Vagina (tissue), 2 donors: Measurements from ENCODE around the gene LDLRAD4. TPM values are rescaled to one million over a fixed set of nuclear protein-coding genes. Genes with fewer than 3 reads are reported as not detected.

ENCODE experiments used
- DNase-seq, 2 donors: peaks; one replicate each; pipeline ENCODE4 v3.0.0-alpha.2; 2017; ENCODE audit errors: extremely low spot score in 2 of 2
- H3K27ac ChIP-seq: fragments of 200-600 bp; sonication (generic); one replicate; pipeline ENCODE4 v1.5.1; 2019
- H3K27me3 ChIP-seq: fragments of 200-600 bp; sonication (generic); one replicate; pipeline ENCODE4 v1.5.1; 2019
- H3K36me3 ChIP-seq, 2 donors: fragments of 200-600 bp; sonication (generic); one replicate each; pipeline ENCODE4 v1.5.1; 2017 to 2019
- H3K4me1 ChIP-seq: fragments of 200-600 bp; sonication (generic); one replicate; pipeline ENCODE4 v1.5.1; 2019
- H3K4me3 ChIP-seq, 2 donors: fragments of 200-600 bp; sonication (generic); 1 replicate in 1 of 2; 2 replicates in 1 of 2; pipeline ENCODE4 v1.5.1; 2016 to 2019
- H3K9me3 ChIP-seq: fragments of 200-600 bp; sonication (generic); one replicate; pipeline ENCODE4 v1.5.1; 2019
- POLR2A ChIP-seq, 2 donors: fragments of 450-650 bp; IDR thresholded peaks; one replicate each; pipeline ENCODE4 v1.6.1; 2017; ENCODE audit warnings: antibody characterized with exemption in 2 of 2, mild to moderate bottlenecking in 2 of 2, moderate library complexity in 2 of 2
- POLR2AphosphoS5 ChIP-seq, 2 donors: sonication (generic); formaldehyde crosslinking; IDR thresholded peaks; one replicate each; pipeline ENCODE4 v1.9.0; 2017; ENCODE audit warnings: antibody characterized with exemption in 2 of 2, mild to moderate bottlenecking in 2 of 2, low read depth in 1 of 2; ENCODE audit not compliant: insufficient read depth in 1 of 2
- intact Hi-C: fragments of 100-400 bp; cut with DNase I; formaldehyde crosslinking; loops from one replicate; pipeline ENCODE4 v1.15.1; 2023
- total RNA-seq: library from RNA; depleted of rRNA; stranded (reverse); fragments of >200 nt; gene quantifications from one replicate; pipeline ENCODE4 v1.2.3, GENCODE V29; 2016
- TF ChIP-seq, protein P1 (sequence below), 3 experiments: fragments of 450-650 bp in 2 of 3; fragments of 200-600 bp in 1 of 3; sonication (generic) in 1 of 3; IDR thresholded peaks; one replicate each; pipeline ENCODE4 v1.5.1; 2017 to 2019; ENCODE audit warnings: antibody characterized with exemption in 3 of 3, mild to moderate bottlenecking in 2 of 3, moderate library complexity in 2 of 3

Gene LDLRAD4
- total RNA-seq, 1 donor from 2014 or later, result 24.3 TPM

GRCh38 chr18:13445241-13445897, 226.8 kb downstream of the LDLRAD4 start:
- H3K36me3 ChIP-seq, result no peaks in the 10 kb centered on the region
- TF ChIP-seq POLR2AphosphoS5 (IDR thresholded peaks at IDR 0.05; ENCODE audit: insufficient read depth in 1 of 2, low read depth in 1 of 2) (no peak), POLR2A (IDR thresholded peaks at IDR 0.05) (no peak)
- TF ChIP-seq, protein P1, sequence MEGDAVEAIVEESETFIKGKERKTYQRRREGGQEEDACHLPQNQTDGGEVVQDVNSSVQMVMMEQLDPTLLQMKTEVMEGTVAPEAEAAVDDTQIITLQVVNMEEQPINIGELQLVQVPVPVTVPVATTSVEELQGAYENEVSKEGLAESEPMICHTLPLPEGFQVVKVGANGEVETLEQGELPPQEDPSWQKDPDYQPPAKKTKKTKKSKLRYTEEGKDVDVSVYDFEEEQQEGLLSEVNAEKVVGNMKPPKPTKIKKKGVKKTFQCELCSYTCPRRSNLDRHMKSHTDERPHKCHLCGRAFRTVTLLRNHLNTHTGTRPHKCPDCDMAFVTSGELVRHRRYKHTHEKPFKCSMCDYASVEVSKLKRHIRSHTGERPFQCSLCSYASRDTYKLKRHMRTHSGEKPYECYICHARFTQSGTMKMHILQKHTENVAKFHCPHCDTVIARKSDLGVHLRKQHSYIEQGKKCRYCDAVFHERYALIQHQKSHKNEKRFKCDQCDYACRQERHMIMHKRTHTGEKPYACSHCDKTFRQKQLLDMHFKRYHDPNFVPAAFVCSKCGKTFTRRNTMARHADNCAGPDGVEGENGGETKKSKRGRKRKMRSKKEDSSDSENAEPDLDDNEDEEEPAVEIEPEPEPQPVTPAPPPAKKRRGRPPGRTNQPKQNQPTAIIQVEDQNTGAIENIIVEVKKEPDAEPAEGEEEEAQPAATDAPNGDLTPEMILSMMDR (IDR thresholded peaks at IDR 0.05), result no peak
- H3K4me3 ChIP-seq, result no peak overlapping the region
- peaks cover 15% of the 10 kb centered on the region for H3K4me1 ChIP-seq
- no peak for DNase-seq
- H3K27ac ChIP-seq, result no peak overlapping the region
- H3K27me3 ChIP-seq, result no peaks in the 10 kb centered on the region
- no peaks in the 10 kb centered on the region for H3K9me3 ChIP-seq
- intact Hi-C loops, result no loop called here

DNA sequence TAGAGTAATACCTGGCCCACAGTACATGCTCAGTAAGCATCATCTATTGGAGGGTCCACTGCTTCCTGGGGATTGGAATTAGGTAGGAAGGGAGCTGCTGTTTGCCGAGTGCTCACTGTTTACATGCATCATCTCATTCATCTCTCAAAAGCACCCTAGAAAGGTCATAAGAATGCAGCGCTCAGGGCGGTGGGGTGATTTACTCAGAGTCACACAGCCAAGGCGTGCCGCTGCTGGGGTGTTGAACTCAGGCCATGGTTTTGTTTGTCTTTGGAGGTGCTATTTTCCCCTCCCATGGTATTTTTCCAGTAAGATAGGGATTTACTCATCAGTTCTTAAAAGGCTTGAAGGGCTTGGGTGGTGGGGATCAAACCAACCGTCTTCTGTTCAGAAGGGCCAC, 227.5 kb downstream of the LDLRAD4 start:
- Histone ChIP-seq H3K4me1 (peaks cover 15% of the 10 kb centered on the region), H3K27ac (no peak overlapping the region), H3K4me3 (no peak overlapping the region), H3K27me3 (no peaks in the 10 kb centered on the region), H3K9me3 (no peaks in the 10 kb centered on the region), H3K36me3 (no peaks in the 10 kb centered on the region)
- intact Hi-C loops, result no loop called here
- no peak for DNase-seq
- TF ChIP-seq, protein P1 (IDR thresholded peaks at IDR 0.05), result no peak
- TF ChIP-seq POLR2AphosphoS5 (IDR thresholded peaks at IDR 0.05; ENCODE audit: insufficient read depth in 1 of 2, low read depth in 1 of 2), result no peak
- no peak for TF ChIP-seq POLR2A (IDR thresholded peaks at IDR 0.05)

- TF ChIP-seq POLR2AphosphoS5 (IDR thresholded peaks at IDR 0.05; ENCODE audit: insufficient read depth in 1 of 2, low read depth in 1 of 2), result no peak
- TF ChIP-seq, protein P1 (IDR thresholded peaks at IDR 0.05), result no peak
- TF ChIP-seq POLR2A (IDR thresholded peaks at IDR 0.05), result no peak
- Histone ChIP-seq H3K27ac (peak overlapping the region; percentile 27), H3K27me3 (no peaks in the 10 kb centered on the region), H3K36me3 (no peaks in the 10 kb centered on the region), H3K4me1 (peaks cover 22% of the 10 kb centered on the region), H3K4me3 (no peak overlapping the region), H3K9me3 (no peaks in the 10 kb centered on the region)
- intact Hi-C loops, result no loop called here
- DNase-seq, result no peak
These were observed 228.3 kb downstream of the LDLRAD4 start for GRCh38 chr18:13446610-13447461.

DNA sequence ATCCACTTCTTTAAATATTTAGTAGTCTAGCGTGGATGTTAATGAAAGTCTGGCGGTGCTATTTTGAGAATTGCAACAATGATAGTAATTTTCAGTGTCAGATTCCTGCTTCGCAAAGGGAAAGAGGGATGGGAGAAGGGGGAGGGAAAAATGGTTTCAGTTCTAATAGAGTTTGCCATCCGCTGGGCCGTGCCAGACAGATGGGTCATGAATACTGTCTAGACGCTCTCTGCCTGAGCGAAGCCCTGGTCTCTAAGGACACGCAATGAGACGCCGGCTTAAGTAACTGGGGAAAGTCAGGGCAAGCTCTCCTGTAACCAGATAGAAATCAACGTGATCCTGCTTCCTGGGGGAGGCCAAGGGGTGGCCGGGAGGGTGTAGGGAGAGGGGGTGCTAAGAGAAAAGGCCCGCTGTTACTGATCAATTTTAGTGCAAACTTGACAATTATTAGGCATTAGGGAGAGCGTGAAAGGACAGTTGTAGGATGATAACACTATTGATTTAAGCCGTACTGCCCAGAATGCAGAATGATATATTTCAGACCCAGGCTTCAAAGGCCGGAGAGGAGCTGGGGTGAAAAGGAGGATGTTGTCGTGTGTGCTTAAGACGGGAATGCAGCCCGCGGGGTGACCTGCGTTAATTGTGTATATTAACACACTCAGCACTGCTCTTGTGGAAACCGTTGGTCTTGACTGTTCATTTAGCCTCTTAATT, 229.2 kb downstream of the LDLRAD4 start:
- TF ChIP-seq POLR2A (IDR thresholded peaks at IDR 0.05), result no peak
- TF ChIP-seq, protein P1 (IDR thresholded peaks at IDR 0.05), result no peak
- TF ChIP-seq POLR2AphosphoS5 (IDR thresholded peaks at IDR 0.05; ENCODE audit: insufficient read depth in 1 of 2, low read depth in 1 of 2), result no peak
- Histone ChIP-seq H3K36me3 (no peaks in the 10 kb centered on the region), H3K27me3 (no peaks in the 10 kb centered on the region), H3K4me1 (peaks cover 31% of the 10 kb centered on the region), H3K4me3 (peak overlapping the region in 1 of 2 donors; percentile 11), H3K9me3 (no peaks in the 10 kb centered on the region), H3K27ac (peak overlapping the region; percentile 27)
- intact Hi-C loops, result no loop called here
- DNase-seq, result no peak
